Measurements from ENCODE around the gene IGF1R. TPM values are rescaled to one million over a fixed set of nuclear protein-coding genes. Genes with fewer than 3 reads are reported as not detected.

Gene IGF1R
- total and polyA plus RNA-seq, 2 of the 13 experiments (the other 11 are each of a cell fraction or from before 2014, with no cell fraction given) = 15.9 to 18.4 TPM

- no peak for TF ChIP-seq CTCF (CRISPR knock-in tag; IDR thresholded peaks at IDR 0.05)
- no peak for TF ChIP-seq RORA (CRISPR knock-in tag; IDR thresholded peaks at IDR 0.05)
- TF ChIP-seq POLR2AphosphoS2 (IDR thresholded peaks at IDR 0.05; ENCODE audit: low read depth, low read length) = no peak
- no peak for TF ChIP-seq ERF (CRISPR knock-in tag; IDR thresholded peaks at IDR 0.05)
- TF ChIP-seq MTF1 (CRISPR knock-in tag; IDR thresholded peaks at IDR 0.05) = no peak
- no peak for TF ChIP-seq ZNF383 (CRISPR knock-in tag; IDR thresholded peaks at IDR 0.05; ENCODE audit: borderline replicate concordance)
- TF ChIP-seq FOXA3 (CRISPR knock-in tag; IDR thresholded peaks at IDR 0.05) = no peak
- TF ChIP-seq, protein P1, sequence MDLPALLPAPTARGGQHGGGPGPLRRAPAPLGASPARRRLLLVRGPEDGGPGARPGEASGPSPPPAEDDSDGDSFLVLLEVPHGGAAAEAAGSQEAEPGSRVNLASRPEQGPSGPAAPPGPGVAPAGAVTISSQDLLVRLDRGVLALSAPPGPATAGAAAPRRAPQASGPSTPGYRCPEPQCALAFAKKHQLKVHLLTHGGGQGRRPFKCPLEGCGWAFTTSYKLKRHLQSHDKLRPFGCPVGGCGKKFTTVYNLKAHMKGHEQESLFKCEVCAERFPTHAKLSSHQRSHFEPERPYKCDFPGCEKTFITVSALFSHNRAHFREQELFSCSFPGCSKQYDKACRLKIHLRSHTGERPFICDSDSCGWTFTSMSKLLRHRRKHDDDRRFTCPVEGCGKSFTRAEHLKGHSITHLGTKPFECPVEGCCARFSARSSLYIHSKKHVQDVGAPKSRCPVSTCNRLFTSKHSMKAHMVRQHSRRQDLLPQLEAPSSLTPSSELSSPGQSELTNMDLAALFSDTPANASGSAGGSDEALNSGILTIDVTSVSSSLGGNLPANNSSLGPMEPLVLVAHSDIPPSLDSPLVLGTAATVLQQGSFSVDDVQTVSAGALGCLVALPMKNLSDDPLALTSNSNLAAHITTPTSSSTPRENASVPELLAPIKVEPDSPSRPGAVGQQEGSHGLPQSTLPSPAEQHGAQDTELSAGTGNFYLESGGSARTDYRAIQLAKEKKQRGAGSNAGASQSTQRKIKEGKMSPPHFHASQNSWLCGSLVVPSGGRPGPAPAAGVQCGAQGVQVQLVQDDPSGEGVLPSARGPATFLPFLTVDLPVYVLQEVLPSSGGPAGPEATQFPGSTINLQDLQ (CRISPR knock-in tag; IDR thresholded peaks at IDR 0.05) = no peak
- no peak for TF ChIP-seq NPAS2 (CRISPR knock-in tag; IDR thresholded peaks at IDR 0.05; ENCODE audit: borderline replicate concordance)
Measured at GRCh38 chr15:98794211-98794610, 145.9 kb downstream of the IGF1R start (continued).

- peak; percentile 40 for DNase-seq (ENCODE audit: low spot score)
- FAIRE-seq = peak; percentile 57
- Histone ChIP-seq H4K20me1 (ENCODE audit: insufficient read depth, low read length) (peaks cover 60% of the 10 kb centered on the region), H3K9me3 (ENCODE audit: low read length) (no peaks in the 10 kb centered on the region), H3K79me2 (ENCODE audit: insufficient read depth, low read length) (peaks cover 66% of the 10 kb centered on the region), H3K9ac (ENCODE audit: insufficient read depth, low read depth, low read length) (no peak overlapping the region), H2AFZ (ENCODE audit: low read length) (no peak overlapping the region), H3K4me1 (ENCODE audit: insufficient read depth, low read length) (peaks cover 35% of the 10 kb centered on the region), H3K4me3 (replicated peaks in 1 of 3; ENCODE audit: insufficient read depth in 1 of 3, low read depth in 2 of 3, low read length in 3 of 3) (no peak overlapping the region), H3K27ac (ENCODE audit: extremely low read length, insufficient read depth, low read length) (peak overlapping the region; percentile 4), H3K27me3 (ENCODE audit: control insufficient read depth in 1 of 2, insufficient read depth in 2 of 2, low read length in 2 of 2) (no peaks in the 10 kb centered on the region), H3K36me3 (replicated peaks in 1 of 2; ENCODE audit: control insufficient read depth in 1 of 2, insufficient read depth in 2 of 2, low read length in 2 of 2) (no peaks in the 10 kb centered on the region), H3K4me2 (ENCODE audit: low read depth, low read length) (no peak overlapping the region)
- WGBS (ENCODE audit: low lambda C conversion rate) = 51% methylated on average over 3 of the region's 3 CpGs
- CTCF ChIA-PET (ENCODE audit: low intra/inter-chr PET ratio, low total read pairs) = no interaction called here
- BruUV-seq (replicated peaks) = no TSS peak
- intact Hi-C loops (cut with micrococcal nuclease; ENCODE audit: unreplicated experiment) = no loop called here
- POLR2A ChIA-PET = no interaction called here
- in situ Hi-C loops (cut with HindIII; ENCODE audit: extremely low pct_ligation_motif_present, low pct_unique_long_range_greater_than_20kb) = no loop called here
- peak; percentile 60 for ATAC-seq
- TF ChIP-seq BHLHE40 (IDR thresholded peaks at IDR 0.05; ENCODE audit: low read length) = no peak
- peak; percentile 39; the same call in 1 of the 2 replicates for TF ChIP-seq GATAD2A (CRISPR knock-in tag; IDR thresholded peaks at IDR 0.05)
- TF ChIP-seq SIX4 (CRISPR knock-in tag; IDR thresholded peaks at IDR 0.05) = no peak
- TF ChIP-seq TBX3 (IDR thresholded peaks at IDR 0.05; ENCODE audit: borderline replicate concordance) = peak; percentile 32; the same call in 1 of the 2 replicates
- no peak for TF ChIP-seq SOX6 (IDR thresholded peaks at IDR 0.05)
- 0 out of 2 replicates have a peak, but pooled peaks have one; percentile 15 for TF ChIP-seq SOX6 (CRISPR knock-in tag; IDR thresholded peaks at IDR 0.05)
- TF ChIP-seq SOX5 (CRISPR knock-in tag; IDR thresholded peaks at IDR 0.05; ENCODE audit: borderline replicate concordance) = 0 out of 2 replicates have a peak, but pooled peaks have one; percentile 10
- no peak for TF ChIP-seq PAX8 (CRISPR knock-in tag; IDR thresholded peaks at IDR 0.05; ENCODE audit: borderline replicate concordance)
- no peak for TF ChIP-seq ZNF20 (CRISPR knock-in tag; IDR thresholded peaks at IDR 0.05)
- peak; percentile 43; the same call in 1 of the 2 replicates for TF ChIP-seq HMG20A (CRISPR knock-in tag; IDR thresholded peaks at IDR 0.05; ENCODE audit: borderline replicate concordance)
Measured at GRCh38 chr15:98794748-98795147, 146.4 kb downstream of the IGF1R start.
